ENCODE measurements around the gene KIF12.
"Not testable (repeated sequence)": the region's sequence is repeated elsewhere in the genome, so short reads cannot be mapped to it uniquely, and the experiment has no call there.

KIF12 gene

DNA sequence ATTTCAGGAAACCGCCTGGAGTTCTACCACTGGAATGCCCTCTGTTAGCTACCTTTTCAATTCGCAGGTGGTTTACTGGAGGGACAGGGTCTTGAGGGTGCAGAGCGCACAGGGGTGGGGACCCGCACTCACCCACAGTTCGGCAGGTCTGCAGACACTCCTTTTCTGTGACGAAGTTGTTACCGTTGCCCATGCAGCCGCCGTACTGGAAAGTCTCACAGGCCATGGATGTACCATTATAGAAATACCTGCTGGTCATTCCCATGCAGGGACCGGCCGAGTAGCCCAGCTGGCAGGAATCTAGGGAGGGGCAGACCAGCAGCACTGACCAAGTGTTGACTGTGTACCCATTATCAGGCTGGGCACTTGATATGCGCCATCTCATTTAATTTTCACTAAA lies 37.8 kb downstream of the KIF12 start:
- no peak for DNase-seq

DNA sequence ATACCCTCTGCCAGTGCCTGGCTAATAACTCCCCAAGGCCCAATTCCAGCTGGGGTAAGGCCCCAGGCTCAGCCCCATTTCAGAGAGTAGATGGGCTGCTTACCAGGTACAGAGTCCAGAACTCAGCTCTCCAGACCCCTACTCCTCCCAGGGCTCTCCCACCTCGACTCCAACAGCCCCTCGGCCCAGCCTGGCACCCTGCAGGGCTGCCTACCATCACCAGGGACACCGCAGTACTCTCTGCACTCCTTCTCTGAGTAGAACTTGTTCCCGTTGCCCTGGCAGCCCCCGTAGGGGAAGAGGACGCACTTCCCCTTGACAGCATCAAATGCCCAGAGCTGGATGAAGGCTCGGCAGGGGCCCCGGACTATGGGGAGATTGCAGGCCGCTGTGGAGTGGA lies 38.4 kb downstream of the KIF12 start:
- DNase-seq, result no peak

DNA sequence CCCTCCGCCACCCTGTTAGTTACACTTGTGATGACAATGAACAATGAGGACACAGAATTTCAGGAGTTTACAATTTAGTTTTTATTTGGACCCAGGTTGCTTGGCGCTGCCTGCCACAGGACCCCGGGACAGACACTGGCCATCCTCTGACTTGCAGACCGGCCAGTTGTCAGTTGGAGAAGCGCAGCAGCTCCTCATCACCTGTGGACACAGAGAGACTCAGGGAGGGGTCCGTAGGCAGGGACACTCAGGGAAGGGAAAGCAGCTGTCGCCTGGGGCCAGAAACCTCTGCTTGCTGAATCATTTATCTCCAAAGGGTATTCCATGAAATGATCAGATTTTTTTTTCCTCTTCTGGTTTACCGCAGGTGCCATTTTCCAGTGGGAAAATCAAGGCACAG lies 39.0 kb downstream of the KIF12 start:
- DNase-seq, result no peak

DNA sequence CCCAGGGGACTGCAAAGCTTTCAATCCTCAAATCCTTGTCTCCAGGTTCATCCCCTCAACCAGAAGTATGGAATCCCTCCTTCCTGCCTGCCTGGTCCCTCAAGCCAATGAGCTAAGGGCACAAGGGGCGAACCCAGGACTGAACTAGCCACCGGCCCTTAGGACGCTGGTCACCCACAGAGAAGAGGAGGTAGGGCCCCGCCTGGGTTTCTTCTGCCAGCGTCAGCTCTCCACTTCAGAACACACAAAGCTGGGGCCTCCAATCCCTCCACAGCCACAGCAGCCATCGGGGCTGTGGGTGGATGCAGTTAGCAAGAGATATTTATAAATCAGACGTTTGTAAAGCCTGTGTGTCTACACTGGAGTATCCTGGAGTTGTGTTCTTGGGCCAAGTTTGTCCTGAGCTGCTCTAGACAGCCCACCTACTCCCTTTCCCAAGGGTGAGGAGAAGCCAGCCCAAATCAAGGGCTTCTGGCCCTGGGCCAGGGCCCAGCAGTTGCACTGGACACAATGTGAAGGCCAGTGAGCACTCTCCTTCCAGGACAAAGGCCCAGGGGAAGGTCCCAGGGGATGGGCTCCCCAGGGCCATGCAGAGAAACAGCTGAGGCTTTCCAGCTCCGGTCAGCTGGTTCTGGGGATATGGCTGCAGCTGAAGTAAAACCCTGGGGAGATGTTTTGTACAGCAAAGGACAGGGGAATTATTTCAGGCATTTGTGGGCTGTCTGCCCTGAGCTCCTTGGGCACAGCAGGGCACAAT lies 39.9 kb downstream of the KIF12 start:
- no peak for DNase-seq

DNA sequence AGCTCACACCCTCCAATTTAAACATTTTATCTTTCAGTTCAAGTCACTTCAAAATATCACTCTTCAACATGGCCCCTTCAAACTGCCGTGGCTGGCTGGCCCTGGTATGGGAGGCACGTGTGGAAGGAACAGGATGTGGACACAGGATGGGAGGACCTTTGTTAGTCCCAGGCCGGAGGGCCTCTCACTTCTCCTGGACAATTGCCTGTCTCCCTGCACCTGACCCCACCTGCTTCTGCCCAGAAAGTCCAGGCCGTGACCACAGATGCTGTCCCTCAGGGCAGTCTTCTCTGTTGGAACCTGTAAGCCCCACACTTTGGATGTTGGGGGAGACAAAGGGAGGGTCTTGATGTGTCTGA lies 40.4 kb downstream of the KIF12 start:
- no peak for DNase-seq

DNA sequence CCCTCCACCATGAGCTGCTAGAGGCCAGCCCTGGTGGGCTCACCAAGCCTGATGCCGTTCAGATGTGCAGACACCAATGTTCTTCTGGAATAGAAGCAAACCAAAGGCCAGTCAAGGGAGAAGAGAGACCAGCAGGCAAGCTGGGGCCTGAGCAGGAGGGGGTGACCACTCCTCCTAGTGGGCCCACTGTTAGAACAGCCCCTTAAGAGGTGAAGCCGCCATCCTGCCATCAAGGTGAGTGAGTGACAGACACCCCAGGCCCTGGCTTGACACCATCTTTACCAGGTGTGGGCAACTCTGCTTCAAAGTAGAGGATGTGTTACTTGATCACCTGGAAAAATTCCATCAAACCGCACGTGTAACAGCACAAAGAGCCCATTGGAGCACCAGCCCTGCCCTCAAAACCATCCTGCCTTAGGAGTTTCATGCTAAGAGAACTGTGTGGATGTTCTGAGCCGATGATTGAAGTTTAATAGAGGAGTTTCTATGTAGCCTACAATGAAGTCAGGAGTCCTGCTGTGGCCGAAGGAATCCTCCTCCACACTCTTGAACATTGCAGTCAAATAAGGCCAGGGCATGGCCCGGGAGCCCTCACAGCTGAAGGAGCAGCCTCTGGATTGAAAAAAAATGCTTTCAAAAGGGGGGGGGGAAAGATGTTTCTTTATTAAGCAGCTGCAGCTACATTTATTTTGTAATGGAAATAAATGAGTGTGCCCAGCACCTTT lies 41.8 kb downstream of the KIF12 start:
- no peak for DNase-seq

DNA sequence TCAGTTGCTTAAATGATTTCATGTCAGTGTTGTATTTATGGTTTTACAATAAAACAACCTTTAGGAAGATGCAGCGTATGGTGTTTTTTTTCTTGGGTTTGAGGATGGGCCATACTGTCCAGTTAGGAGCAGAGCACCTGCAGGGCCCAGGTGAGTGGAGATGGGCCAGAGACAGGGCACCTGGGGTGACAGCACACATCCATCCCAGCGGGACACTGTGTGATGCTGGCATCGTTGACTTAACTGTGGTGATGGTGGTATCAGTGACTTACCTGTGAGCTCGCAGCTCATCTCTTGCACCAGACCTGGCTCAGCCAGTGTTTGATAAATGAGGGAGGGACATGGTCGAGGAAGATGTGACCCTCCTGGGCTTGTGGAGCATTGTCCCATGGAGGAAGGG lies 42.6 kb downstream of the KIF12 start:
- no peak for DNase-seq

DNA sequence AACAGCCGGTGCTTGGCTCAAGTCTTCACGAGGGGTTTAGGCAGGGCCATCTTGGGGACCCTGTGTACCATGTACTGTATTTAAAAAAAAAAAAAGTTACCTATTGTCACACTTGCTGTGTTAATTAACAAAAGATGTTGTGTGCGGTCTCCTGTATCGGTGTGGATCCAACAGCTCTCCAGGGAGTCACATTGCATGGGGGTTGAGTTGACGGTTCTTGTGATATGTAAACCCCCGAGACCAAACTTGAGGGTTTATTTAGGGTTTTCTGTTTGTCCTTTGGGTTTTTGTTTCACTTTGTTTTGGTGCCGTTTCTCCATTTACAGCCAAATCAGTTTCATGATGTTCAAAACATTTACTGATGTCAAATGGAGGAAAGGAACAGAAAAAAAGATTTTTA lies 43.2 kb downstream of the KIF12 start:
- DNase-seq, result no peak

DNA sequence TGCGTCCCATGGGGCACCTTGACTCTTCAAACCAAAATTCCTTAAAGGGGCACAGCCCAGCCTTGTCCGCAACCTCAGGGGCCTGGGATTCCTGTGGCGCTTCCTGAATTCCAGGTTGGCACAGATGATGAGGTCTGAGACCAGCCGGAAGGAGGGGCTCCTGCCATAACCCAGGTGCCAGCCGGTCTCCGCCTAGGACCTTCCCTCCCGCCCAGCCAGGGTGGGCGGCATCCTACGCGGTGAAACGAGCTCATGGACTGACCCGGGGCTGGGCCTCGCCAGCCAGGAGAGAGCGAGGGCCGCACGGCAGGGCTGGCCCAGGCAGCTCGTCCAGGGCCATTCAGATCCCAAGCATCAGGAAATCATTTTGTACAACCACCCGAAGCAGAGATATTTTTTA lies 44.0 kb downstream of the KIF12 start:
- DNase-seq, result no peak

DNA sequence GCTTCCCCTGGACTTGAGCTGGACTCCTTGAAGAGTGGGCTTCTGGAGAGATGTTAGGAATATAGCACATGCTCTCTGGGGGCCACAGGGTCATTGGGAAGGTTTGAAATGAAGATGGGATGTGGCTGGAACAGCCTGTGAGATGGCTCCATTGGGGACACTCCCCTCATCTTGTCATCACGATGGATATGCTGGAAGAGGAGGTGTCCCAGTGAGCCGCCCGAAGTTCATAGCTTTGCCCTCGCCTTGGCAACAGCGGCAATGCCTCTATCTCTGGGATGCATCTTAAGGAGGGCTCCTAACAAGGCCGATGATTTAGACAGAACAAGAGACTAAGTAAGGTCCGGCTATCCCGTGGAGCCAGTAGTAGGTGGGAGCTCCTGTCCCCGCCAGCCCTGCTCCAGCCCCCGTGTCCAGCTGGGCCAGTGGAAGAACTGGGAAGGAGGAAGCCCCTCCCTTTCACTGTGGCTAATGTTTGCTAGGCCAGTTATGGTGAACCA lies 44.9 kb downstream of the KIF12 start:
- no peak for DNase-seq

DNA sequence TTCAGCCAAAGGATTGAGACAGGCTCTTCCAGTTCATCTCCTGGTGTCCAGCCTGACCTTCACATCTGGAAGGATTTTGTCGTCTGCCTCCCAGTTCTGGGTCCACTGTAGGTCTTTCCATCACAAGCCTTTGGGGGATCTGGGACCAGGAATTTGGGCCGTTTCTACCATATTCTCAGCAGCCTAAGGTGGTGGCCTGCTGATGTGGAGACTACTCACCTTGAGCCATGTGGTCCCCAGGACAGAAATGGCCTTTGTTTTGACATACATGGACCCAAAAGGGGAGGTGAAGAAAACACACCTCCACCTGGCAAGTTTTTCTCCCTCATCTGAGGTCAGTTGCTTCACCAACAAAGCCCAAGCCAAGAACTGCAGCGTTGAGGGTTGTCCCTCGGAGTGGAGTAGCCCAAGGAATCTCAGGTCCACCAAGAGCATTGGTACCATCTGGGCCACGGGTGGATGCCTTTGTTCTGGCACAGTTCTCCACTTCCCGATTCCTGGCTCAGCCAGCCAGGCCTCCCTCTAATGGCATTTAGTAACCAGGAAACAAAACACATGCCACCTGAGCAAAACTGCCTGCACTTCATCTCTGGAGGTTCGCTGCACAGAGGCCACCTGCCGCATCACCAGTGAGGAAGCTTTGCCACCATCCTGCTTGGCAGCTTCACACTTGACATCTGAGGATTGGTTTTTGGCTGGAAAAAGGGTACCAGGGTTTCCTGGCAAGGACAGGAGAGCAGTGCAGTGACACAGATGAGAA lies 45.7 kb downstream of the KIF12 start:
- no peak for DNase-seq

DNA sequence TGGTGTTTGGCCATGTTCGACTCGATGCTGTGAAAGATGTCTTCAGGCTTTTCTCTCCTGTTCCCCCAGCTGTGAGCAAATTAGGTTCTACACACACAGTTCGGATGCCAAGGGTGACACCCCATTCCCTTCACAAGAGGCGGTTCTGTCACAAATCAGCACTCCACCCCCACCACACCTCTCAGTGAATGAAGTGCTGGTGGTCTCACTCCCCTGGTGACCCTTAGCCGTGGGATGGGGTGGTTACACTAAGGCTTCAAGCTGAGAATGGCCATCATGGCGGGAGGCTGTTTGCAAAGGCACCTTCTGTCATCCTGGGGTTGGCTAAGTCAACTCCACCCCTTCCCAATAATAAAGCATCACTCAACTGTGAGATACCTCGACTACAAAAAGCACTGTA lies 47.4 kb downstream of the KIF12 start:
- DNase-seq, result no peak

DNA sequence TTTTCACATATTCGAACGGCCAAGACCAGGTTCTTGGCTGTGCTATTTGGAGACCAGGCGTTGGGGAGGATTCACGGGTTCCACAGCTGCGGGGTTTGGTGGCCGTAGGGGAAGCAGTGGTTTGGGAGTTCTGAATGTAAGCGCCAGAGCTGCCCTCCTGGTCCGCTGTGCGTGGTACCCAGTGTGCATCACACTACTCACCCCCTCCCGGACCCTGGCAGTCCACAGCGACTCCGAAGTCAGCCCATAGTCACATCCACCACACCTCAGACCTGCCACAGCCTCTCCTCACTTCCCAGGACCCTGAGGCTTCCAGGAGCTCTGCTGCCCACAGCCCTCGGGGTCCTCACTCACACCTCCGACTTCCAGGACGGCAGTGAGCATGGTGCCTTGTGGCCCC lies 47.8 kb downstream of the KIF12 start:
- DNase-seq, result no peak

DNA sequence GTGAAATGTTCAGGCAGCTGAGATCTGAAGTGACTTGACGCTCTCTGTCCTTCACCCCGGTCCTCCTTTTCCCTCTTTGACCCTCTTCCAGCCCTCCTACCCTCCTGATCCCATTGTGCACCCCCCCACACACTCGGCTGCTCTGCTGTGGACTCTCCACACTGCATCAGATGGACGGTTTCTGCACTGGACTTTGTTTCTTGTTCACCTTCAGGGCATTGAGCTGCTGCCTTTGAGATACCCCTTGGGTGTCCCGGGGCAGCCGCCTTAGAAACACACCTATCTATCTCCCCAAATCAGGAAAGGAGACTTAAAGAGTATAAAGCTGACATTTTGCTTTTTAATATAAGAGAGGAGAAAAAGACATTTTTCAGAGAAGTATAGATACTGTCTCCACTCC lies 48.4 kb downstream of the KIF12 start:
- DNase-seq, result no peak

DNA sequence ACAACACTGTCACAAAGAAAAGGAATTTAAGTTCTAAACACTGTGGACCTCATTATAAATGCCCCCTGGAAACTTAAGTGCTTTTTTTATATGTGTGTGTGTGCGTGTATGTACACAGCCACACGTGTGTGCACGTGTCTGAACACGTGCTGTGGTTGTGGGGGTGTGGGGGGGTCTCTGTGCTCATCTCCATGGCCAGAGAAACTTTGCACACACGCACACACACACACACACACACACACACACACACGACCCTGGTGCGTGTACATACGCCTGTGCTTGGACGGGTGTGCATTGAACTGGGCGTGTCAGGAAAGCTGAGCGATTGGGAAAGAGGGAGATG lies 48.9 kb downstream of the KIF12 start:
- DNase-seq, result no peak

DNA sequence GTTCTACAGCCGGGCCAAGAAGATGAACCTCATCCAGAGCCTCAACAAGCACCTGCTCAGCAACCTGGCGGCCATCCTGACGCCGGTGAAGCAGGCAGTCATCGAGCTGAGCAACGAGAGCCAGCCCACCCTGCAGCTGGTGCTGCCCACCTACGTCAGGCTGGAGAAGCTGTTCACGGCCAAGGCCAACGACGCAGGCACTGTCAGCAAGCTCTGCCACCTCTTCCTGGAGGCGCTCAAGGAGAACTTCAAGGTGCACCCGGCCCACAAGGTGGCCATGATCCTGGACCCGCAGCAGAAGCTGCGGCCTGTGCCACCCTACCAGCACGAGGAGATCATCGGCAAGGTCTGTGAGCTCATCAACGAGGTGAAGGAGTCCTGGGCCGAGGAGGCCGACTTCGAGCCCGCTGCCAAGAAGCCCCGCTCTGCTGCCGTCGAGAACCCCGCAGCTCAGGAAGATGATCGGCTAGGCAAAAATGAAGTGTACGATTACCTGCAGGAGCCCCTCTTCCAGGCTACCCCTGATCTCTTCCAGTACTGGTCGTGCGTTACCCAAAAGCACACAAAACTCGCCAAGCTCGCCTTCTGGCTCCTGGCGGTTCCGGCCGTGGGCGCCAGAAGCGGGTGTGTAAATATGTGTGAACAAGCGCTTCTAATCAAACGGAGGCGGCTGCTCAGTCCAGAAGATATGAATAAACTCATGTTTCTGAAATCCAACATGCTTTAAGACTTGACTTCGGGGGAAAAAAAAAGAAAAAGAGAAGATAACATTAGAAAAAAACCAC lies 49.5 kb downstream of the KIF12 start:
- DNase-seq, result no peak

DNA sequence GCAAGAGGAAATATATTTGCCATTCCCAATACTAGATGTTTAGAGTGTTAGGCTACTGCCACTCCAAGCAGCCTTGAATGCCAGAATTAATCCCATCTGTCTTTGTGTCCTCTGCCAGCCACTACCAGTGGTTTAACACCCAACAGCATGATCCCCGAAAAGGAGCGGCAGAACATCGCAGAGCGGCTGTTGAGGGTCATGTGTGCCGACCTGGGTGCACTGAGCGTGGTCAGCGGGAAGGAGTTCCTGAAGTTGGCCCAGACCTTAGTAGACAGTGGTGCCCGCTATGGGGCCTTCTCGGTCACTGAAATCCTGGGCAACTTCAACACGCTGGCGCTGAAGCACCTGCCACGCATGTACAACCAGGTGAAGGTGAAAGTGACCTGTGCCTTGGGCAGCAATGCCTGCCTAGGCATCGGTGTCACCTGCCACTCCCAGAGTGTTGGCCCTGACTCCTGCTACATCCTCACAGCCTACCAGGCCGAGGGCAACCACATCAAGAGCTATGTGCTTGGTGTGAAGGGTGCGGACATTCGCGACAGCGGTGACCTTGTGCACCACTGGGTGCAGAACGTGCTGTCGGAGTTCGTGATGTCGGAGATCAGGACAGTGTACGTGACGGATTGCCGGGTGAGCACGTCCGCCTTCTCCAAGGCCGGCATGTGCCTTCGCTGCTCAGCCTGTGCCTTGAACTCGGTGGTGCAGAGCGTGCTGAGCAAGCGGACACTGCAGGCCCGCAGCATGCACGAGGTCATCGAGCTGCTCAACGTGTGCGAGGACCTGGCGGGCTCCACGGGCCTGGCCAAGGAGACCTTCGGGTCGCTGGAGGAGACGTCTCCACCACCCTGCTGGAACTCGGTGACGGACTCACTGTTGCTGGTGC lies 50.3 kb downstream of the KIF12 start:
- no peak for DNase-seq

DNA sequence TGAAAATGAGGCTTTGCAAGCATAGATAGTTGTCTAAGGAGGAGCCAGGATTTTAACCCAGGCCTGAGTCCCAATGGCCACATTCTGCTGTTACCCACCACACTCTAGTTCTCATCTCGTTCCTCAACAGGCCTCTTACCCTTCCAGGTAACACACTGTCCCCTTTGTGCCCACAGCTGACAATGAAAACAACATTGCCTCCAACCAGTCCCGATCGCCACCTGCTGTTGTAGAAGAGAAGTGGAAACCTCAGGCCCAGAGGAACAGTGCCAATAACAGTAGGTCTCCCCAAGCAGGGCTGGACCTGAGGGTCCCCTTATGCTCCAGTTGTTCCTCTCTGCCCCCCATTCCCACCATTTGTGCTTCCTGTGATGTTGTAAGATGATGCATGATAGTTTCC lies 51.4 kb downstream of the KIF12 start:
- no peak for DNase-seq

DNA sequence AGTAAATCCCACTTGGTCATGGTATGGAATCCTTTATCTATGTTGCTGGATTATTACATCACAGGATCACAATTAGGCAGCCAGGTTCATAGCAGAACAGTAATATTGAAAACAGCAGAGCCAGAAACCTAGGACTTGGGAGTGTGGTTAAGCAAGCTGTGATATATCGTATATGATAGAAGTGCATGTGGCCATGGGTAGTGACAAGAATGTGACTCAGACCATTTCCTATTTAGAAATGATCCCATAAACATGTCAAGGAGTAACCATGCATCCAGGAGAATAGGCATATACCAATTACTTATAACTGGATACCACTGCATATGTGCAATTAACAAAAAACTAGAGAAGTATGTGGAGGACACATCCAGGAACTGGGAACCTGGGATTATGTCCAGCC lies 52.2 kb downstream of the KIF12 start:
- no peak for DNase-seq

DNA sequence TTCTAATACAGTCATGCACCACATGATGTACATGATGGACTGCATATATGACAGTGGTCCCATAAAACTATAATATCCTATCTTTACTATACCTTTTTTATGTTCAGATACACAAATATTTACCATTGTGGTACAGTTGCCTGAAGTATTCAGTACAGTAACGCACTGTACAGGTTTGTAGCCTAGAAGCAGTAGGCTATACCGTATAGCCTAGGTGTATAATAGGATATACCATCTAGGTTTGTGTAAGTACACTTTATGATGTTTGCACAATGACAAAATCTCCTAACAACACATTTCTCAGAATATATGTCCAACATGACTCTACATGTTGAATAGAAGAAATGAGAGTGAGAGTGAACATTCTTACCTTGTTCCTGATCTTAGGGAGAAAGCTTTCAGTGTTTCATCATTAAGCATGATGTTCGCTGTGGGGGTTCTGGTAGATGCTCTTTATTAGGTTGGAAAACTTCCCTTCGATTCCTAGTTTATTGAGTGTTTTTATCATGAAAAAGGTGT lies 52.8 kb downstream of the KIF12 start:
- DNase-seq, result no peak

DNA sequence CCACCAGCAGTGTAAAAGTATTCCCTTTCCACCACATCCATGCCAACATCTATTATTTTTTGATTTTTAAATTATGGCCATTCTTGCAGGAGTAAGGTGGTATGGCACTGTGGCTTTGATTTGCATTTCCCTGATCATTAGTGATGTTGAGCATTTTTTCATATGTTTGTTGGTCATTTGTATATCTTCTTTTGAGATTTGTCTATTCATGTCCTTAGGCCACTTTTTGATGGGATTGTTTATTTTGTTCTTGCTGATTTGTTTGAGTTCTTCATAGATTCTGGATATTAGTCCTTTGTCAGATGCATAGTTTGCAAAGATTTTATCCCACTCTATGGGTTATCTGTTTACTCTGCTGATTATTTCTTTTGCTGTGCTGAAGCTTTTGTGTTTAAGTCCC lies 55.4 kb downstream of the KIF12 start:
- DNase-seq, result not testable (repeated sequence)
